H1 (cell line): ENCODE measurements around the gene FUBP3. TPM values are rescaled to one million over a fixed set of nuclear protein-coding genes. Genes with fewer than 3 reads are reported as not detected.

Experiments
- CTCF ChIA-PET: fragments of 300-600 bp; sonication (Branson Sonifier 250); formaldehyde crosslinking; loops from one replicate; lab custom pipeline; 2021; ENCODE audit not compliant: partially characterized antibody; lab: Charles Lee
- POLR2A ChIA-PET: fragments of 300-600 bp; sonication (Branson Sonifier 250); formaldehyde crosslinking; loops from one replicate; lab custom pipeline; 2021; ENCODE audit warnings: inconsistent platforms; ENCODE audit not compliant: partially characterized antibody; lab: Charles Lee
- DNase-seq, 2 experiments: peaks; one replicate each; pipeline versions ENCODE4 v3.0.0 to v3.0.0-alpha.2; 2010 to 2022; ENCODE audit warnings: low spot score in 2 of 2, low read depth in 1 of 2, mixed read lengths in 1 of 2
- FAIRE-seq: peaks from 2 replicates; lab custom pipeline; 2011; peaks lifted over from hg19 to GRCh38; lab: Jason Lieb, UNC
- H2AFZ ChIP-seq: 2 replicates; pipeline ENCODE4 v1.8.1; 2012; ENCODE audit warnings: low read length, inconsistent platforms
- H2AK5ac ChIP-seq: 2 replicates; pipeline ENCODE4 v1.6.1; 2013; ENCODE audit warnings: low read depth, low read length
- H2BK120ac ChIP-seq: replicated peaks from 2 replicates; pipeline ENCODE3; 2013; ENCODE audit warnings: low read depth, low read length, inconsistent platforms
- H2BK12ac ChIP-seq: 2 replicates; pipeline ENCODE4 v1.6.1; 2013; ENCODE audit warnings: low read depth, low read length
- H2BK15ac ChIP-seq: 2 replicates; pipeline ENCODE4 v1.6.1; 2013; ENCODE audit warnings: low read length
- H2BK20ac ChIP-seq: 2 replicates; pipeline ENCODE4 v1.6.1; 2013; ENCODE audit warnings: low read length
- H2BK5ac ChIP-seq: 2 replicates; pipeline ENCODE4 v1.6.1; 2013; ENCODE audit warnings: low read depth, low read length
- H3K14ac ChIP-seq: 2 replicates; pipeline ENCODE4 v1.6.1; 2013; ENCODE audit warnings: inconsistent platforms; ENCODE audit not compliant: insufficient read length
- H3K18ac ChIP-seq: 2 replicates; pipeline ENCODE4 v1.6.1; 2013; ENCODE audit warnings: low read length; ENCODE audit errors: extremely low read depth
- H3K23ac ChIP-seq: 2 replicates; pipeline ENCODE4 v1.6.1; 2013; ENCODE audit warnings: inconsistent platforms; ENCODE audit not compliant: insufficient read length
- H3K23me2 ChIP-seq: 2 replicates; pipeline ENCODE4 v1.6.1; 2013; ENCODE audit warnings: low read depth, low read length
- H3K27ac ChIP-seq: 2 replicates; pipeline ENCODE4 v1.6.1; 2011; ENCODE audit warnings: low read depth, low read length, inconsistent platforms
- H3K27me3 ChIP-seq, 4 experiments: replicated peaks in 1 of 4; 1 replicate in 1 of 4; 2 replicates in 3 of 4; pipeline versions ENCODE4 v1.6.1 to v1.8.1; 2011 to 2013; ENCODE audit warnings: low read length in 3 of 4, mild to moderate bottlenecking in 3 of 4, inconsistent platforms in 2 of 4, mixed read lengths in 2 of 4, moderate library complexity in 1 of 4; ENCODE audit not compliant: control insufficient read depth in 3 of 4, insufficient read depth in 3 of 4; ENCODE audit errors: extremely low read depth in 1 of 4
- H3K36me3 ChIP-seq, 4 experiments: 2 replicates each; pipeline versions ENCODE4 v1.6.1 to v1.8.1; 2011 to 2013; ENCODE audit warnings: mild to moderate bottlenecking in 4 of 4, low read length in 3 of 4, moderate library complexity in 2 of 4, control low read depth in 1 of 4, inconsistent platforms in 1 of 4; ENCODE audit not compliant: insufficient read depth in 4 of 4, control insufficient read depth in 2 of 4
- H3K4ac ChIP-seq: replicated peaks from 2 replicates; pipeline ENCODE3; 2013; ENCODE audit warnings: low read length, low read depth, mixed read lengths, inconsistent platforms; ENCODE audit not compliant: insufficient read length
- H3K4me1 ChIP-seq, 4 experiments: replicated peaks in 1 of 4; 1 replicate in 1 of 4; 2 replicates in 3 of 4; pipeline versions ENCODE4 v1.6.1 to v1.8.1; 2011 to 2013; ENCODE audit warnings: low read length in 3 of 4, inconsistent platforms in 2 of 4, mixed read lengths in 1 of 4; ENCODE audit not compliant: insufficient read depth in 4 of 4, control insufficient read depth in 3 of 4
- H3K4me2 ChIP-seq, 2 experiments: 2 replicates each; pipeline versions ENCODE4 v1.6.1 to v1.8.1; 2011 to 2013; ENCODE audit warnings: low read depth in 2 of 2, low read length in 2 of 2, control low read depth in 1 of 2, inconsistent platforms in 1 of 2, mild to moderate bottlenecking in 1 of 2; ENCODE audit not compliant: insufficient read depth in 1 of 2
- H3K4me3 ChIP-seq, 4 experiments: fragments of 200-600, 300-600 bp in 1 of 4; sonication (generic), shearing (Covaris generic), sonication (Bioruptor Twin) in 1 of 4; 2 replicates each; pipeline versions ENCODE4 v1.5.1 to v1.8.1; 2011 to 2016; ENCODE audit warnings: low read length in 4 of 4, low read depth in 3 of 4, control low read depth in 2 of 4, inconsistent platforms in 2 of 4, mild to moderate bottlenecking in 2 of 4, mixed read lengths in 1 of 4, moderate library complexity in 1 of 4; ENCODE audit not compliant: insufficient read depth in 2 of 4; ENCODE audit errors: extremely low read depth in 1 of 4
- H3K56ac ChIP-seq: replicated peaks from 2 replicates; pipeline ENCODE3; 2013; ENCODE audit warnings: low read depth, mild to moderate bottlenecking, mixed read lengths, low read length, inconsistent platforms; ENCODE audit not compliant: insufficient read length
- H3K79me1 ChIP-seq: 2 replicates; pipeline ENCODE4 v1.6.1; 2013; ENCODE audit warnings: low read depth, low read length, control low read depth
- H3K79me2 ChIP-seq, 2 experiments: 2 replicates each; pipeline versions ENCODE4 v1.6.1 to v1.8.1; 2012 to 2013; ENCODE audit warnings: low read length in 2 of 2, mild to moderate bottlenecking in 2 of 2, inconsistent platforms in 1 of 2; ENCODE audit not compliant: insufficient read depth in 2 of 2, control insufficient read depth in 1 of 2
- H3K9ac ChIP-seq, 4 experiments: replicated peaks in 1 of 4; 1 replicate in 1 of 4; 2 replicates in 3 of 4; pipeline versions ENCODE4 v1.6.1 to v1.8.1; 2011 to 2013; ENCODE audit warnings: low read depth in 3 of 4, low read length in 3 of 4, control low read depth in 2 of 4, mild to moderate bottlenecking in 2 of 4, moderate library complexity in 2 of 4, inconsistent platforms in 1 of 4; ENCODE audit errors: extremely low read depth in 1 of 4
- H3K9me3 ChIP-seq, 2 experiments: 2 replicates each; pipeline versions ENCODE4 v1.6.1 to v1.8.1; 2012 to 2013; ENCODE audit warnings: mild to moderate bottlenecking in 2 of 2, moderate library complexity in 2 of 2, control low read depth in 1 of 2, inconsistent platforms in 1 of 2, low read depth in 1 of 2, low read length in 1 of 2, mixed read lengths in 1 of 2; ENCODE audit not compliant: insufficient read depth in 2 of 2
- H4K20me1 ChIP-seq, 2 experiments: replicated peaks in 1 of 2; 2 replicates each; pipeline versions ENCODE3 to v1.8.1; 2011 to 2013; ENCODE audit warnings: inconsistent platforms in 2 of 2, low read length in 2 of 2, mild to moderate bottlenecking in 1 of 2; ENCODE audit not compliant: insufficient read depth in 2 of 2, control insufficient read depth in 1 of 2
- H4K5ac ChIP-seq: 2 replicates; pipeline ENCODE4 v1.6.1; 2013; ENCODE audit warnings: low read length, low read depth, mixed read lengths, inconsistent platforms; ENCODE audit not compliant: insufficient read length
- H4K8ac ChIP-seq: 2 replicates; pipeline ENCODE4 v1.8.0; 2013; ENCODE audit warnings: mild to moderate bottlenecking, moderate library complexity, low read length, inconsistent platforms; ENCODE audit not compliant: insufficient read depth; ENCODE audit errors: extremely low read depth
- H4K91ac ChIP-seq: replicated peaks from 2 replicates; pipeline ENCODE3; 2013; ENCODE audit warnings: low read length, mixed read lengths, inconsistent platforms; ENCODE audit not compliant: insufficient read length
- SIN3A ChIP-seq, 2 experiments: IDR thresholded peaks in 1 of 2; conservative IDR thresholded peaks in 1 of 2; 2 replicates each; pipeline ENCODE4 v1.6.1; 2011 to 2012; ENCODE audit warnings: low read length in 2 of 2, improper control_type of control experiment in 1 of 2, low read depth in 1 of 2, mild to moderate bottlenecking in 1 of 2
- SIRT6 ChIP-seq: IDR thresholded peaks from one replicate; pipeline ENCODE4 v1.7.1; 2012; ENCODE audit warnings: low read length, inconsistent platforms
- SIX5 ChIP-seq: IDR thresholded peaks from 2 replicates; pipeline ENCODE4 v1.6.1; 2011; ENCODE audit warnings: mild to moderate bottlenecking, low read depth, low read length
- SUZ12 ChIP-seq: fragments of 200-600 bp; sonication (generic); IDR thresholded peaks from 2 replicates; pipeline ENCODE4 v1.6.1; 2012; ENCODE audit warnings: mild to moderate bottlenecking, inconsistent platforms, low read length, moderate library complexity, mixed read lengths
- TCF12 ChIP-seq: IDR thresholded peaks from 2 replicates; pipeline ENCODE4 v1.6.1; 2011; ENCODE audit warnings: low read depth, mild to moderate bottlenecking, low read length
- whole genome bisulfite sequencing, 2 experiments: shearing (Covaris generic) in 1 of 2; methylation state at CpG; one replicate each; pipeline versions ENCODE4 v1.1.6 to v1.1.7; 2013 to 2015; ENCODE audit warnings: low lambda C conversion rate in 2 of 2, mixed read lengths in 2 of 2, inconsistent platforms in 1 of 2, low coverage in 1 of 2, missing lambda C conversion rate in 1 of 2; ENCODE audit not compliant: insufficient replicate concordance in 2 of 2, insufficient coverage in 1 of 2, insufficient read length in 1 of 2; ENCODE audit errors: extremely low coverage in 1 of 2, missing lambda C conversion rate in 1 of 2; 5-methylcytosine and 5-hydroxymethylcytosine counted together
- polyA plus RNA-seq, 7 experiments: library from polyadenylated mRNA; depleted of rRNA in 3 of 7; stranded (reverse) in 5 of 7; unstranded in 2 of 7; fragments of >200 nt in 5 of 7; fragments of 200-250 nt in 2 of 7; gene quantifications; 1 replicate in 5 of 7; 2 replicates in 1 of 7; 4 replicates in 1 of 7; pipeline versions ENCODE4 v1.2.1 to v1.2.3, GENCODE V29; 2011 to 2013; ENCODE audit warnings: missing spikeins in 2 of 7, mixed read lengths in 2 of 7
- total RNA-seq: library from RNA; stranded (reverse); fragmentation: NEBNext Ultra II Directional; extraction: Animal tissue kit (Norgen Biotek cat#: 25700); gene quantifications from 2 replicates; pipeline ENCODE4 v1.2.1, GENCODE V29; 2021

Gene FUBP3
- total and polyA plus RNA-seq, 2 of the 8 experiments (the other 6 are each of a cell fraction or from before 2014, with no cell fraction given) = 23.7 to 76.4 TPM

GRCh38 chr9:130663977-130664250 is 84.5 kb downstream of the FUBP3 start:
- ChIA-PET CTCF (interaction anchor here (0.7 to 2.0 kb wide), 3 partner anchors 20 to 227 kb away, joined by 3 to 7 read pairs (median 5); no protein-coding TSS in a partner anchor), POLR2A (interaction anchor here (1.0 to 1.8 kb wide), 3 partner anchors 25 to 63 kb away, joined by 3 to 4 read pairs (median 4); no protein-coding TSS in a partner anchor)
- H3K9ac ChIP-seq = no peak overlapping the region
- H3K23ac ChIP-seq = no peak overlapping the region
- H3K4me1 ChIP-seq = peaks cover 4 to 45% (median 28%) of the 10 kb centered on the region in 4 experiments
- H3K23me2 ChIP-seq = peaks cover 12% of the 10 kb centered on the region; the same call in 1 of the 2 replicates
- H2AFZ ChIP-seq = no peak overlapping the region
- H4K5ac ChIP-seq = no peak overlapping the region
- H2BK15ac ChIP-seq = no peak overlapping the region
- H2BK120ac ChIP-seq = no peak overlapping the region
- no peak overlapping the region for H2BK20ac ChIP-seq
- peaks cover under 1 to 3% of the 10 kb centered on the region in 2 experiments; a peak in 3 of 4 replicates for H3K9me3 ChIP-seq
- no peak overlapping the region for H3K56ac ChIP-seq
- DNase-seq (peak in 1 of 2 experiments; percentile 83), FAIRE-seq (no peak)
- no peak overlapping the region for H3K27ac ChIP-seq
- no peak overlapping the region; the same call in 1 of the 2 replicates for H4K8ac ChIP-seq
- peaks cover 95 to 100% (median 100%) of the 10 kb centered on the region in 4 experiments for H3K27me3 ChIP-seq
- no peaks in the 10 kb centered on the region for H3K79me2 ChIP-seq
- peak overlapping the region; percentile 31 to 62 (median 33) for H3K4me3 ChIP-seq
- H2BK5ac ChIP-seq = 0 out of 2 replicates have a peak overlapping the region, but pooled peaks have one; percentile 24
- H3K4ac ChIP-seq = no peak overlapping the region
- 0% methylated on average over 5 of the region's 19 CpGs; no CpG with 5 or more reads in 1 of the 2 experiments for WGBS, 2 experiments
- peak overlapping the region; percentile 36 for H3K18ac ChIP-seq
- no peak overlapping the region for H2BK12ac ChIP-seq
- H3K4me2 ChIP-seq = peak overlapping the region; percentile 62 to 74
- peaks cover 7 to 22% of the 10 kb centered on the region in 2 experiments for H4K20me1 ChIP-seq
- no peaks in the 10 kb centered on the region for H3K79me1 ChIP-seq
- H3K14ac ChIP-seq = no peak overlapping the region
- no peak overlapping the region for H4K91ac ChIP-seq
- H2AK5ac ChIP-seq = no peak overlapping the region
- H3K36me3 ChIP-seq = peaks cover 0 to 6% (median 0%) of the 10 kb centered on the region in 4 experiments; a peak in 1 of 8 replicates
- TF ChIP-seq TCF12 (no peak), SIX5 (no peak), SIN3A (conservative IDR thresholded peaks at IDR 0.05 in 1 of 2, IDR thresholded peaks at IDR 0.05 in 1 of 2; ENCODE audit: low read depth in 1 of 2, low read length in 2 of 2) (no peak), SIRT6 (no peak), SUZ12 (no peak)
